ENCODE data around the gene SMIM43. TPM values are rescaled to one million over a fixed set of nuclear protein-coding genes. Genes with fewer than 3 reads are reported as not detected.
A peak's percentile ranks its signal among the peaks of the same experiment; 100 is the strongest.

SMIM43 gene
- total RNA-seq, 2 experiments from 2014 or later: not detected

GRCh38 chr4:121711263-121712000 lies 53.5 kb downstream of the SMIM43 start:
- Mint-ChIP-seq H3K27me3 (peaks cover 76% of the 10 kb centered on the region), H3K4me1 (ENCODE audit: low read depth) (peaks cover 8% of the 10 kb centered on the region), H3K36me3 (ENCODE audit: low read depth) (no peaks in the 10 kb centered on the region), H3K4me3 (peak overlapping the region; percentile 7), H3K27ac (no peak overlapping the region), H3K9me3 (no peaks in the 10 kb centered on the region)
- Histone ChIP-seq H3K27me3 (ENCODE audit: control insufficient read depth in 1 of 2, insufficient read depth in 2 of 2, low read length in 2 of 2) (peaks cover 6 to 26% of the 10 kb centered on the region in 2 experiments), H3K4me3 (ENCODE audit: low read length) (no peak overlapping the region), H3K9me3 (ENCODE audit: control insufficient read depth in 1 of 2, insufficient read depth in 1 of 2, low read length in 2 of 2) (peaks cover 0 to 4% of the 10 kb centered on the region in 2 experiments), H3K36me3 (ENCODE audit: insufficient read depth, low read length) (no peaks in the 10 kb centered on the region), H3K4me1 (ENCODE audit: insufficient read depth, low read length) (peaks cover 10% of the 10 kb centered on the region), H3K27ac (ENCODE audit: low read depth in 1 of 2, low read length in 2 of 2) (no peak overlapping the region)
- DNase-seq (peak in 3 of 14 experiments; percentile 22 to 64 (median 51)), ATAC-seq (ENCODE audit: poor library complexity) (no peak)
- ChIA-PET CTCF (no interaction called here), POLR2A (interaction anchor here (1.1 kb wide), 1 partner anchor 29 kb away, joined by 4 read pairs; no protein-coding TSS in a partner anchor)
- no peak for TF ChIP-seq CTCF (IDR thresholded peaks at IDR 0.05)
- intact Hi-C loops (cut with DNase I, micrococcal nuclease): no loop called here

- H3K36me3 Mint-ChIP-seq (ENCODE audit: low read depth): no peaks in the 10 kb centered on the region
- ChIA-PET POLR2A (no interaction called here), CTCF (interaction anchor here (0.7 to 1.2 kb wide), 2 partner anchors 33 to 680 kb away, joined by 3 to 5 read pairs; no protein-coding TSS in a partner anchor)
- H3K27ac Mint-ChIP-seq: no peak overlapping the region
- no peaks in the 10 kb centered on the region for H3K9me3 Mint-ChIP-seq
- no peak overlapping the region for H3K4me3 Mint-ChIP-seq
- no peak for TF ChIP-seq CTCF (IDR thresholded peaks at IDR 0.05)
- peaks cover 72% of the 10 kb centered on the region for H3K27me3 Mint-ChIP-seq
- Histone ChIP-seq H3K9me3 (ENCODE audit: control insufficient read depth in 1 of 2, insufficient read depth in 1 of 2, low read length in 2 of 2) (peaks cover 0 to 4% of the 10 kb centered on the region in 2 experiments), H3K4me1 (ENCODE audit: insufficient read depth, low read length) (peaks cover 10% of the 10 kb centered on the region), H3K27me3 (ENCODE audit: control insufficient read depth in 1 of 2, insufficient read depth in 2 of 2, low read length in 2 of 2) (peaks cover 6 to 23% of the 10 kb centered on the region in 2 experiments), H3K4me3 (ENCODE audit: low read length) (no peak overlapping the region), H3K36me3 (ENCODE audit: insufficient read depth, low read length) (no peaks in the 10 kb centered on the region), H3K27ac (ENCODE audit: low read depth in 1 of 2, low read length in 2 of 2) (no peak overlapping the region)
- DNase-seq (no peak), ATAC-seq (ENCODE audit: poor library complexity) (no peak)
- intact Hi-C loops (cut with DNase I, micrococcal nuclease): loop anchor here in 1 of 2 experiments (10.0 kb wide), 1 partner anchor 1015 kb away; no protein-coding TSS in a partner anchor
- peaks cover 8% of the 10 kb centered on the region for H3K4me1 Mint-ChIP-seq (ENCODE audit: low read depth)
Observed at GRCh38 chr4:121709766-121710405, 55.1 kb downstream of the SMIM43 start.

Other genes starting within 250 kb of the SMIM43 start
- gene ANXA5, start 68.2 kb downstream of the SMIM43 start, total RNA-seq: 10 to 100 TPM; 50.8 to 55.9 TPM
- 10 to 100 TPM; 71.6 to 72.7 TPM for gene EXOSC9, start 36.2 kb upstream of the SMIM43 start, total RNA-seq
- under 1 TPM; 0.34 to 0.41 TPM for gene CCNA2, start 58.7 kb upstream of the SMIM43 start, total RNA-seq
- gene BBS7, start 105.3 kb upstream of the SMIM43 start, total RNA-seq: 1 to 10 TPM; 3.0 to 3.8 TPM
- gene TRPC3, start 186.9 kb upstream of the SMIM43 start, total RNA-seq: not detected

Measured in CD4-positive, alpha-beta T cell (primary cell).